HEK293 (cell line): ENCODE data around the gene CENPK.

Experiments used
- CTCF ChIA-PET: fragments of 350-600 bp; formaldehyde crosslinking; extraction: SDS; loops from one replicate; lab custom pipeline; 2021; ENCODE audit warnings: antibody characterized with exemption; lab: Yijun Ruan, JAX
- POLR2A ChIA-PET: fragments of 300-600 bp; formaldehyde crosslinking; extraction: SDS; loops from one replicate; lab custom pipeline; 2020; ENCODE audit warnings: antibody characterized with exemption, inconsistent platforms; lab: Yijun Ruan, JAX
- H3K27ac ChIP-seq: fragments of 200-500 bp; sonication (Bioruptor generic); 2 replicates; pipeline ENCODE4 v1.5.1; 2014; ENCODE audit warnings: low read depth, low read length, control low read depth, inconsistent platforms; ENCODE audit errors: extremely low read depth
- H3K36me3 ChIP-seq, 2 experiments: fragments of 200-500 bp in 1 of 2; sonication (Bioruptor generic) in 1 of 2; 1 replicate in 1 of 2; 2 replicates in 1 of 2; pipeline ENCODE4 v1.5.1; 2014 to 2017; ENCODE audit warnings: inconsistent platforms in 2 of 2, low read length in 2 of 2; ENCODE audit not compliant: control insufficient read depth in 2 of 2, insufficient read depth in 1 of 2
- H3K4me1 ChIP-seq: fragments of 200-500 bp; sonication (Bioruptor generic); 2 replicates; pipeline ENCODE4 v1.5.1; 2014; ENCODE audit warnings: mild to moderate bottlenecking, low read length, inconsistent platforms; ENCODE audit not compliant: control insufficient read depth, insufficient read depth
- H3K4me3 ChIP-seq: 2 replicates; pipeline ENCODE4 v1.5.1; 2011; ENCODE audit warnings: low read depth, mild to moderate bottlenecking, control low read depth, low read length, moderate library complexity
- H3K9me3 ChIP-seq: fragments of 200-500 bp; sonication (Bioruptor generic); 2 replicates; pipeline ENCODE4 v1.5.1; 2014; ENCODE audit warnings: low read depth, low read length, inconsistent platforms; ENCODE audit not compliant: control insufficient read depth, insufficient read depth
- BCL11B ChIP-seq: fragments of 450-650 bp; formaldehyde crosslinking; IDR thresholded peaks from 2 replicates; pipeline ENCODE4 v1.5.1; 2016; ENCODE audit warnings: low read depth, missing biosample characterization, missing genetic modification characterization
- GLIS1 ChIP-seq: fragments of 450-650 bp; formaldehyde crosslinking; IDR thresholded peaks from 2 replicates; pipeline ENCODE4 v1.5.1; 2016; ENCODE audit warnings: missing biosample characterization, missing genetic modification characterization
- HOXA7 ChIP-seq: sonication (generic); formaldehyde crosslinking; IDR thresholded peaks from 2 replicates; pipeline ENCODE4 v1.8.1; 2022; ENCODE audit warnings: missing genetic modification reagents, borderline replicate concordance
- HOXD13 ChIP-seq: sonication (generic); formaldehyde crosslinking; IDR thresholded peaks from 2 replicates; pipeline ENCODE4 v1.8.0; 2022; ENCODE audit warnings: missing genetic modification reagents, borderline replicate concordance
- IKZF3 ChIP-seq: fragments of 450-650 bp; IDR thresholded peaks from 2 replicates; pipeline ENCODE4 v1.5.0; 2018; ENCODE audit warnings: missing biosample characterization, mild to moderate bottlenecking, missing genetic modification characterization, moderate library complexity
- KLF10 ChIP-seq: fragments of 450-650 bp; IDR thresholded peaks from 2 replicates; pipeline ENCODE4 v1.5.1; 2018; ENCODE audit warnings: missing biosample characterization, mild to moderate bottlenecking, missing genetic modification characterization
- KLF8 ChIP-seq: fragments of 450-650 bp; formaldehyde crosslinking; IDR thresholded peaks from 2 replicates; pipeline ENCODE4 v1.5.1; 2016; ENCODE audit warnings: missing biosample characterization, missing genetic modification characterization
- MYNN ChIP-seq: fragments of 450-650 bp; formaldehyde crosslinking; IDR thresholded peaks from 2 replicates; pipeline ENCODE4 v1.5.1; 2016; ENCODE audit warnings: missing biosample characterization, missing genetic modification characterization, borderline replicate concordance
- PRDM1 ChIP-seq: fragments of 450-650 bp; formaldehyde crosslinking; IDR thresholded peaks from 2 replicates; pipeline ENCODE4; 2016; ENCODE audit warnings: missing biosample characterization, missing genetic modification characterization
- SP7 ChIP-seq: fragments of 450-650 bp; formaldehyde crosslinking; IDR thresholded peaks from 2 replicates; pipeline ENCODE4 v1.5.1; 2016; ENCODE audit warnings: missing biosample characterization, missing genetic modification characterization
- ZBTB48 ChIP-seq: fragments of 450-650 bp; formaldehyde crosslinking; IDR thresholded peaks from 2 replicates; pipeline ENCODE4 v1.5.1; 2016; ENCODE audit warnings: missing biosample characterization, missing genetic modification characterization
- ZNF146 ChIP-seq: fragments of 450-650 bp; formaldehyde crosslinking; IDR thresholded peaks from 2 replicates; pipeline ENCODE4 v1.5.1; 2016; ENCODE audit warnings: missing biosample characterization, missing genetic modification characterization
- ZNF391 ChIP-seq: fragments of 450-650 bp; formaldehyde crosslinking; IDR thresholded peaks from 2 replicates; pipeline ENCODE4 v1.5.1; 2016; ENCODE audit warnings: low read depth, missing biosample characterization, missing genetic modification characterization, borderline replicate concordance
- ZNF600 ChIP-seq: fragments of 450-650 bp; formaldehyde crosslinking; IDR thresholded peaks from 2 replicates; pipeline ENCODE4 v1.5.1; 2016; ENCODE audit warnings: missing biosample characterization, missing genetic modification characterization
- ZNF707 ChIP-seq: fragments of 450-650 bp; formaldehyde crosslinking; IDR thresholded peaks from 2 replicates; pipeline ENCODE4 v1.5.1; 2016; ENCODE audit warnings: missing biosample characterization, missing genetic modification characterization
- ZNF776 ChIP-seq: fragments of 450-650 bp; formaldehyde crosslinking; IDR thresholded peaks from 2 replicates; pipeline ENCODE4 v1.5.0; 2017; ENCODE audit warnings: missing biosample characterization, missing genetic modification characterization, borderline replicate concordance
- ZNF843 ChIP-seq: fragments of 450-650 bp; formaldehyde crosslinking; IDR thresholded peaks from 2 replicates; pipeline ENCODE4 v1.5.1; 2016; ENCODE audit warnings: missing biosample characterization, missing genetic modification characterization
- TF ChIP-seq, protein P1 (sequence below): fragments of 450-650 bp; formaldehyde crosslinking; IDR thresholded peaks from 2 replicates; pipeline ENCODE4 v1.5.1; 2016; ENCODE audit warnings: missing biosample characterization, missing genetic modification characterization, low read depth
- TF ChIP-seq, protein P2 (sequence below): fragments of 450-650 bp; formaldehyde crosslinking; IDR thresholded peaks from 2 replicates; pipeline ENCODE4 v1.5.0; 2017; ENCODE audit warnings: missing biosample characterization, missing genetic modification characterization, borderline replicate concordance
- TF ChIP-seq, protein P3 (sequence below): fragments of 450-650 bp; formaldehyde crosslinking; IDR thresholded peaks from 2 replicates; pipeline ENCODE4 v1.5.1; 2017; ENCODE audit warnings: missing biosample characterization, missing genetic modification characterization
- TF ChIP-seq, protein P4 (sequence below): fragments of 450-650 bp; formaldehyde crosslinking; IDR thresholded peaks from 2 replicates; pipeline ENCODE4 v1.5.1; 2016; ENCODE audit warnings: missing biosample characterization, missing genetic modification characterization, borderline replicate concordance

The CENPK gene

DNA sequence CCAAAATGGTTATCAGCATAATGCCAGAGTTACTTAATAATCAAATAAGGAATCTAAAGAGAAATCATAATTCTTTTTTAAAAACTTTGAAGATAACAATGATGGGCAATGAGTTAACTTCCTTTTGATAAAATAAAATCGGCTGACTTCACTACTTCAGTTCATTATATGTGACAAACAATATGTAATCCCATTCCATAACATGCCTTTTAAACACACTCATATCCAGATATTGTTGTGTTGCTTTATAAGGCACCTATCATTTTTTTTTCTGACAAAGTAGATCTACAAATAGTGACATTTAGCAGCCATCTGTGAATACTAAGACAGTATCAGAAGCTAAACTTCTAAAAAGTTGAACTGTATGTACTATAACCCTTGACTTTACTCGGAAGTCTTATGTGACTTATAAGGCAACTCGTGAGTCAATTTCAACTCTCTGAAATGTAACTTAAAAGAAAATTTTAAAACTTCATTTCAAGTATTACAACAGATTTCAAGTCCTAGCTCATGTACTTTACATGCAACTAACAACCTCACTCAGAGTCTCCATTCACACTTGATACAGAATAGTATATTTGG is 88.7 kb downstream of the CENPK start (continued):
- TF ChIP-seq ZNF776 (tag by site-specific recombination) (no peak), ZNF600 (tag by site-specific recombination) (no peak), KLF8 (tag by site-specific recombination) (no peak), MYNN (tag by site-specific recombination) (no peak), HOXD13 (CRISPR knock-in tag) (no peak)

DNA sequence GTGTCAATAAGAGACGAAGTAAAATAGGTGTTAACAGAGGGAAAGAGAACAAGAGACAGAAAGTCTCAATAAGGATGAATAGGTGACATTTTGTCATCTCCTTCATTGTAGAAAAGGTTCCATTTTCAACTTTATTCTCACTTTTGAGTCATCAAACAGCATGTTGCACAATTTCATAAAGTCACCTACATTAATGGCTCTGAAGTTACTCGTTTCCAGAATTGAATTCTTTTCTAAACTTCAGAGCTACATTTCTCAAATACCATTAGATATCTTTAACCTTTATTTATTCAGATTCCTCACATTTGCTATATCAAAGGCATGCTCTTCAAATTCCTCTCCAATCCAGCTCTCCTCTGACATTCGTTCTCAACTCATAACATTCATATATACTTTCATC is 94.3 kb downstream of the CENPK start:
- no peak overlapping the region for H3K27ac ChIP-seq
- no peak overlapping the region for H3K4me3 ChIP-seq
- ChIA-PET CTCF (no interaction called here), POLR2A (no interaction called here)
- H3K36me3 ChIP-seq: no peaks in the 10 kb centered on the region
- no peaks in the 10 kb centered on the region for H3K4me1 ChIP-seq
- TF ChIP-seq ZBTB48 (tag by site-specific recombination): no peak
- TF ChIP-seq PRDM1 (tag by site-specific recombination): no peak
- TF ChIP-seq, protein P1, sequence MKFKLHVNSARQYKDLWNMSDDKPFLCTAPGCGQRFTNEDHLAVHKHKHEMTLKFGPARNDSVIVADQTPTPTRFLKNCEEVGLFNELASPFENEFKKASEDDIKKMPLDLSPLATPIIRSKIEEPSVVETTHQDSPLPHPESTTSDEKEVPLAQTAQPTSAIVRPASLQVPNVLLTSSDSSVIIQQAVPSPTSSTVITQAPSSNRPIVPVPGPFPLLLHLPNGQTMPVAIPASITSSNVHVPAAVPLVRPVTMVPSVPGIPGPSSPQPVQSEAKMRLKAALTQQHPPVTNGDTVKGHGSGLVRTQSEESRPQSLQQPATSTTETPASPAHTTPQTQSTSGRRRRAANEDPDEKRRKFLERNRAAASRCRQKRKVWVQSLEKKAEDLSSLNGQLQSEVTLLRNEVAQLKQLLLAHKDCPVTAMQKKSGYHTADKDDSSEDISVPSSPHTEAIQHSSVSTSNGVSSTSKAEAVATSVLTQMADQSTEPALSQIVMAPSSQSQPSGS (tag by site-specific recombination): no peak
- no peak for TF ChIP-seq HOXA7 (CRISPR knock-in tag)
- TF ChIP-seq BCL11B: no peak
- TF ChIP-seq, protein P2, sequence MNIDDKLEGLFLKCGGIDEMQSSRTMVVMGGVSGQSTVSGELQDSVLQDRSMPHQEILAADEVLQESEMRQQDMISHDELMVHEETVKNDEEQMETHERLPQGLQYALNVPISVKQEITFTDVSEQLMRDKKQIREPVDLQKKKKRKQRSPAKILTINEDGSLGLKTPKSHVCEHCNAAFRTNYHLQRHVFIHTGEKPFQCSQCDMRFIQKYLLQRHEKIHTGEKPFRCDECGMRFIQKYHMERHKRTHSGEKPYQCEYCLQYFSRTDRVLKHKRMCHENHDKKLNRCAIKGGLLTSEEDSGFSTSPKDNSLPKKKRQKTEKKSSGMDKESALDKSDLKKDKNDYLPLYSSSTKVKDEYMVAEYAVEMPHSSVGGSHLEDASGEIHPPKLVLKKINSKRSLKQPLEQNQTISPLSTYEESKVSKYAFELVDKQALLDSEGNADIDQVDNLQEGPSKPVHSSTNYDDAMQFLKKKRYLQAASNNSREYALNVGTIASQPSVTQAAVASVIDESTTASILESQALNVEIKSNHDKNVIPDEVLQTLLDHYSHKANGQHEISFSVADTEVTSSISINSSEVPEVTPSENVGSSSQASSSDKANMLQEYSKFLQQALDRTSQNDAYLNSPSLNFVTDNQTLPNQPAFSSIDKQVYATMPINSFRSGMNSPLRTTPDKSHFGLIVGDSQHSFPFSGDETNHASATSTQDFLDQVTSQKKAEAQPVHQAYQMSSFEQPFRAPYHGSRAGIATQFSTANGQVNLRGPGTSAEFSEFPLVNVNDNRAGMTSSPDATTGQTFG (tag by site-specific recombination): no peak
- no peak for TF ChIP-seq ZNF391 (tag by site-specific recombination)
- TF ChIP-seq ZNF146: no peak
- TF ChIP-seq, protein P3, sequence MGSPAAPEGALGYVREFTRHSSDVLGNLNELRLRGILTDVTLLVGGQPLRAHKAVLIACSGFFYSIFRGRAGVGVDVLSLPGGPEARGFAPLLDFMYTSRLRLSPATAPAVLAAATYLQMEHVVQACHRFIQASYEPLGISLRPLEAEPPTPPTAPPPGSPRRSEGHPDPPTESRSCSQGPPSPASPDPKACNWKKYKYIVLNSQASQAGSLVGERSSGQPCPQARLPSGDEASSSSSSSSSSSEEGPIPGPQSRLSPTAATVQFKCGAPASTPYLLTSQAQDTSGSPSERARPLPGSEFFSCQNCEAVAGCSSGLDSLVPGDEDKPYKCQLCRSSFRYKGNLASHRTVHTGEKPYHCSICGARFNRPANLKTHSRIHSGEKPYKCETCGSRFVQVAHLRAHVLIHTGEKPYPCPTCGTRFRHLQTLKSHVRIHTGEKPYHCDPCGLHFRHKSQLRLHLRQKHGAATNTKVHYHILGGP (tag by site-specific recombination): no peak
- no peak for TF ChIP-seq IKZF3 (tag by site-specific recombination)
- no peak for TF ChIP-seq KLF10 (tag by site-specific recombination)
- TF ChIP-seq ZNF707 (tag by site-specific recombination): no peak
- no peak for TF ChIP-seq GLIS1 (tag by site-specific recombination)
- no peak for TF ChIP-seq SP7 (tag by site-specific recombination)
- TF ChIP-seq, protein P4, sequence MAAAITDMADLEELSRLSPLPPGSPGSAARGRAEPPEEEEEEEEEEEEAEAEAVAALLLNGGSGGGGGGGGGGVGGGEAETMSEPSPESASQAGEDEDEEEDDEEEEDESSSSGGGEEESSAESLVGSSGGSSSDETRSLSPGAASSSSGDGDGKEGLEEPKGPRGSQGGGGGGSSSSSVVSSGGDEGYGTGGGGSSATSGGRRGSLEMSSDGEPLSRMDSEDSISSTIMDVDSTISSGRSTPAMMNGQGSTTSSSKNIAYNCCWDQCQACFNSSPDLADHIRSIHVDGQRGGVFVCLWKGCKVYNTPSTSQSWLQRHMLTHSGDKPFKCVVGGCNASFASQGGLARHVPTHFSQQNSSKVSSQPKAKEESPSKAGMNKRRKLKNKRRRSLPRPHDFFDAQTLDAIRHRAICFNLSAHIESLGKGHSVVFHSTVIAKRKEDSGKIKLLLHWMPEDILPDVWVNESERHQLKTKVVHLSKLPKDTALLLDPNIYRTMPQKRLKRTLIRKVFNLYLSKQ (tag by site-specific recombination): no peak
- no peak for TF ChIP-seq ZNF843
- no peaks in the 10 kb centered on the region for H3K9me3 ChIP-seq
